Testis (tissue), 2 donors: ENCODE measurements around the gene ARHGAP40.

Source experiments
- POLR2A ChIP-seq: fragments of 450-650 bp; IDR thresholded peaks from one replicate; pipeline ENCODE4 v1.6.1; 2017; ENCODE audit warnings: antibody characterized with exemption, mild to moderate bottlenecking, moderate library complexity
- TF ChIP-seq, protein P1 (sequence below), 3 experiments: fragments of 450-650 bp in 2 of 3; fragments of 200-600 bp in 1 of 3; sonication (generic) in 1 of 3; IDR thresholded peaks; one replicate each; pipeline ENCODE4 v1.5.1; 2016 to 2019; ENCODE audit warnings: antibody characterized with exemption in 3 of 3, mild to moderate bottlenecking in 2 of 3, moderate library complexity in 1 of 3

GRCh38 chr20:38674092-38674764, 72.6 kb downstream of the ARHGAP40 start:
- TF ChIP-seq, protein P1, sequence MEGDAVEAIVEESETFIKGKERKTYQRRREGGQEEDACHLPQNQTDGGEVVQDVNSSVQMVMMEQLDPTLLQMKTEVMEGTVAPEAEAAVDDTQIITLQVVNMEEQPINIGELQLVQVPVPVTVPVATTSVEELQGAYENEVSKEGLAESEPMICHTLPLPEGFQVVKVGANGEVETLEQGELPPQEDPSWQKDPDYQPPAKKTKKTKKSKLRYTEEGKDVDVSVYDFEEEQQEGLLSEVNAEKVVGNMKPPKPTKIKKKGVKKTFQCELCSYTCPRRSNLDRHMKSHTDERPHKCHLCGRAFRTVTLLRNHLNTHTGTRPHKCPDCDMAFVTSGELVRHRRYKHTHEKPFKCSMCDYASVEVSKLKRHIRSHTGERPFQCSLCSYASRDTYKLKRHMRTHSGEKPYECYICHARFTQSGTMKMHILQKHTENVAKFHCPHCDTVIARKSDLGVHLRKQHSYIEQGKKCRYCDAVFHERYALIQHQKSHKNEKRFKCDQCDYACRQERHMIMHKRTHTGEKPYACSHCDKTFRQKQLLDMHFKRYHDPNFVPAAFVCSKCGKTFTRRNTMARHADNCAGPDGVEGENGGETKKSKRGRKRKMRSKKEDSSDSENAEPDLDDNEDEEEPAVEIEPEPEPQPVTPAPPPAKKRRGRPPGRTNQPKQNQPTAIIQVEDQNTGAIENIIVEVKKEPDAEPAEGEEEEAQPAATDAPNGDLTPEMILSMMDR (IDR thresholded peaks at IDR 0.05): no peak
- no peak for TF ChIP-seq POLR2A
